ENCODE measurements around the gene SLC9A7. TPM values are rescaled to one million over a fixed set of nuclear protein-coding genes. Genes with fewer than 3 reads are reported as not detected.

Gene SLC9A7
- total and polyA plus RNA-seq, 3 donors from 2014 or later = 2.6 to 8.1 (median 7.4) TPM

GRCh38 chrX:46678232-46678631 is 80.7 kb downstream of the SLC9A7 start:
- Histone ChIP-seq H3K27ac (no peak overlapping the region), H3K4me1 (no peaks in the 10 kb centered on the region), H3K9me3 (no peaks in the 10 kb centered on the region), H3K4me3 (no peak overlapping the region), H3K27me3 (no peaks in the 10 kb centered on the region), H3K36me3 (ENCODE audit: low read depth, missing control alignments) (no peaks in the 10 kb centered on the region)
- 84 to 100% methylated on average over 2 of the region's 2 CpGs for whole genome bisulfite sequencing, 2 donors
- no peak for DNase-seq
- intact Hi-C loops (cut with DNase I; ENCODE audit: low total_unique reads) = no loop called here
- no peak for TF ChIP-seq POLR2A (IDR thresholded peaks at IDR 0.05)
- no peak for TF ChIP-seq CTCF (IDR thresholded peaks at IDR 0.05)

- no peak for DNase-seq
- H3K4me1 ChIP-seq = no peaks in the 10 kb centered on the region
- 93 to 96% methylated on average over 10 of the region's 10 CpGs for WGBS, 2 donors
- no peak for TF ChIP-seq POLR2A (IDR thresholded peaks at IDR 0.05)
- TF ChIP-seq CTCF (IDR thresholded peaks at IDR 0.05) = no peak
- H3K9me3 ChIP-seq = no peaks in the 10 kb centered on the region
- no peak overlapping the region for H3K4me3 ChIP-seq
- intact Hi-C loops (cut with DNase I; ENCODE audit: low total_unique reads) = no loop called here
- H3K36me3 ChIP-seq (ENCODE audit: low read depth, missing control alignments) = no peaks in the 10 kb centered on the region
- no peak overlapping the region for H3K27ac ChIP-seq
- H3K27me3 ChIP-seq = no peaks in the 10 kb centered on the region
Observed at GRCh38 chrX:46676399-46677356, 82.2 kb downstream of the SLC9A7 start.

- no peaks in the 10 kb centered on the region for H3K27me3 ChIP-seq
- 94 to 97% methylated on average over 5 of the region's 5 CpGs for WGBS, 2 donors
Observed at GRCh38 chrX:46673620-46674359, 85.1 kb downstream of the SLC9A7 start.

DNA sequence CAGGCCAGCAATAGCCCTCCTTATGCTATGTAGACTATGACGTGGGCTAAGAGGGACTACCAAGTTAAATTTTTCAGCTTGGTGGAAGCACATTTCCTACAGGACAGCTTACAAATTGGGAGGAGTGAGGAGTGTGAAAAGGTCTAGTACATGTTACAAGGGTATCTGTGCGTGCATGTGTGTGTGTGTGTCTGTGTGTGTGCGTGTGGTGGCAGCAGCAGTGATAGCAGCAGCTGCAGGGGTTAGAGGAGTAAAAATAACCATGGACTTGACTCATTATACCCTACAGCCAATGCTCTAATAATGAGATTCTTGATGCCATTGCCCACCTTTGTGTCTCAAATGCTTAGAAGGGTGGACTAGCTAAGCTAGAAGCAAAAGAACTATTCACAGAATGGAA is 88.6 kb downstream of the SLC9A7 start:
- Histone ChIP-seq H3K4me3 (no peak overlapping the region), H3K9me3 (no peaks in the 10 kb centered on the region), H3K27me3 (no peaks in the 10 kb centered on the region), H3K4me1 (no peaks in the 10 kb centered on the region), H3K27ac (no peak overlapping the region), H3K36me3 (ENCODE audit: low read depth, missing control alignments) (no peaks in the 10 kb centered on the region)
- no peak for DNase-seq
- TF ChIP-seq POLR2A (IDR thresholded peaks at IDR 0.05) (no peak), CTCF (IDR thresholded peaks at IDR 0.05) (no peak)
- intact Hi-C loops (cut with DNase I; ENCODE audit: low total_unique reads) = no loop called here
- 90 to 95% methylated on average over 3 of the region's 3 CpGs for WGBS, 2 donors

More at GRCh38 chrX:46673620-46674359, 85.1 kb downstream of the SLC9A7 start:
- Histone ChIP-seq H3K27ac (no peak overlapping the region), H3K36me3 (ENCODE audit: low read depth, missing control alignments) (no peaks in the 10 kb centered on the region), H3K4me3 (no peak overlapping the region), H3K9me3 (no peaks in the 10 kb centered on the region), H3K4me1 (no peaks in the 10 kb centered on the region)
- TF ChIP-seq CTCF (IDR thresholded peaks at IDR 0.05) (no peak), POLR2A (IDR thresholded peaks at IDR 0.05) (no peak)
- intact Hi-C loops (cut with DNase I; ENCODE audit: low total_unique reads) = no loop called here
- no peak for DNase-seq
